Activated naive CD4-positive, alpha-beta T cell treated with Interleukin-2 at 50 U/mL for 16 hours (primary cell): ENCODE measurements around the gene SLC30A3.

ENCODE experiments used
- DNase-seq: peaks from one replicate; pipeline ENCODE4 v3.0.0-alpha.2; 2020

SLC30A3 gene

GRCh38 chr2:27223416-27223815, 39.4 kb downstream of the SLC30A3 start:
- no peak for DNase-seq

GRCh38 chr2:27222407-27222806, 40.4 kb downstream of the SLC30A3 start:
- DNase-seq, result no peak

GRCh38 chr2:27221166-27221565, 41.7 kb downstream of the SLC30A3 start:
- no peak for DNase-seq

- DNase-seq, result no peak
Measured at GRCh38 chr2:27220091-27220490, 42.8 kb downstream of the SLC30A3 start.

- DNase-seq, result no peak
Measured at GRCh38 chr2:27219091-27219490, 43.8 kb downstream of the SLC30A3 start.

GRCh38 chr2:27218614-27219013, 44.2 kb downstream of the SLC30A3 start:
- no peak for DNase-seq

GRCh38 chr2:27217173-27218121, 45.4 kb downstream of the SLC30A3 start, which contains the start of gene CAD:
CAD (plus strand) TSS chr2:27217369; CDS start chr2:27217552, 183 bp downstream.
- DNase-seq, result peak; percentile 92

- no peak for DNase-seq
Measured at GRCh38 chr2:27216416-27217137, 46.3 kb downstream of the SLC30A3 start.

- no peak for DNase-seq
Measured at GRCh38 chr2:27214941-27215340, 47.9 kb downstream of the SLC30A3 start.

- DNase-seq, result peak; percentile 53
Measured at GRCh38 chr2:27212626-27213471, 50.0 kb downstream of the SLC30A3 start.

- peak; percentile 89 for DNase-seq
Measured at GRCh38 chr2:27211943-27212625, 50.8 kb downstream of the SLC30A3 start, which contains the start of the genes ATRAID and SLC5A6. ATRAID (plus strand) TSS chr2:27212041; CDS start chr2:27212369, 328 bp downstream. SLC5A6 (minus strand) TSS chr2:27212268; CDS start chr2:27207650, 4,618 bp downstream.

- DNase-seq, result no peak
Measured at GRCh38 chr2:27211241-27211942, 51.5 kb downstream of the SLC30A3 start.

GRCh38 chr2:27209621-27210401, 53.0 kb downstream of the SLC30A3 start:
- no peak for DNase-seq

GRCh38 chr2:27208486-27209050, 54.3 kb downstream of the SLC30A3 start:
- no peak for DNase-seq

- DNase-seq, result no peak
Measured at GRCh38 chr2:27206346-27206745, 56.5 kb downstream of the SLC30A3 start.

GRCh38 chr2:27205206-27205605, 57.6 kb downstream of the SLC30A3 start:
- DNase-seq, result no peak

- no peak for DNase-seq
Measured at GRCh38 chr2:27204566-27204965, 58.3 kb downstream of the SLC30A3 start.

- no peak for DNase-seq
Measured at GRCh38 chr2:27203741-27204140, 59.1 kb downstream of the SLC30A3 start.
